HepG2 (cell line): ENCODE results near the gene ASB8. TPM values are rescaled to one million over a fixed set of nuclear protein-coding genes. Genes with fewer than 3 reads are reported as not detected.

Source experiments
- CCAR2 ChIP-seq: fragments of 200-400 bp; formaldehyde crosslinking; optimal IDR thresholded peaks from 2 replicates; pipeline ENCODE3; 2018; ENCODE audit warnings: low read depth, mild to moderate bottlenecking, low read length, moderate library complexity
- ETV6 ChIP-seq: sonication (generic); formaldehyde crosslinking; conservative IDR thresholded peaks from 2 replicates; pipeline ENCODE4 v1.4.0; 2020; ENCODE audit warnings: missing genetic modification reagents
- FOXP1 ChIP-seq, 2 experiments: fragments of 450-650 bp in 1 of 2; IDR thresholded peaks; 2 replicates each; pipeline ENCODE4 v1.6.1; 2017 to 2018; ENCODE audit warnings: antibody characterized with exemption in 1 of 2
- HCFC1 ChIP-seq: fragments of 150-350 bp; IDR thresholded peaks from 2 replicates; pipeline ENCODE4 v1.6.1; 2014; ENCODE audit warnings: low read depth, low read length
- HES4 ChIP-seq: sonication (generic); formaldehyde crosslinking; IDR thresholded peaks from 2 replicates; pipeline ENCODE4 v1.9.0; 2021; ENCODE audit warnings: mild to moderate bottlenecking, missing genetic modification reagents, borderline replicate concordance
- NAIF1 ChIP-seq: sonication (generic); formaldehyde crosslinking; IDR thresholded peaks from 2 replicates; pipeline ENCODE4 v1.5.0; 2020; ENCODE audit warnings: mild to moderate bottlenecking, missing genetic modification reagents, borderline replicate concordance
- RBM22 ChIP-seq: fragments of 200-400 bp; formaldehyde crosslinking; optimal IDR thresholded peaks from 2 replicates; pipeline ENCODE3; 2017; ENCODE audit warnings: mild to moderate bottlenecking, low read length, moderate library complexity
- SIN3B ChIP-seq: fragments of 150-350 bp; IDR thresholded peaks from 2 replicates; pipeline ENCODE4 v1.6.1; 2014; ENCODE audit warnings: low read length
- USF2 ChIP-seq, 2 experiments: sonication (generic) in 1 of 2; formaldehyde crosslinking in 1 of 2; IDR thresholded peaks; 2 replicates each; pipeline versions ENCODE4 v1.5.1 to v1.6.1; 2011 to 2020; ENCODE audit warnings: borderline replicate concordance in 1 of 2, low read depth in 1 of 2, low read length in 1 of 2, mild to moderate bottlenecking in 1 of 2, missing genetic modification reagents in 1 of 2, moderate library complexity in 1 of 2
- ZFP37 ChIP-seq: sonication (generic); formaldehyde crosslinking; IDR thresholded peaks from 2 replicates; pipeline ENCODE4 v1.4.0; 2020; ENCODE audit warnings: missing genetic modification reagents, borderline replicate concordance
- ZGPAT ChIP-seq: IDR thresholded peaks from 2 replicates; pipeline ENCODE4 v1.6.1; 2016; ENCODE audit warnings: mild to moderate bottlenecking
- ZNF121 ChIP-seq: sonication (generic); formaldehyde crosslinking; IDR thresholded peaks from 2 replicates; pipeline ENCODE4 v1.5.0; 2020; ENCODE audit warnings: mild to moderate bottlenecking, missing genetic modification reagents
- ZNF142 ChIP-seq: sonication (generic); formaldehyde crosslinking; IDR thresholded peaks from 2 replicates; pipeline ENCODE4 v1.4.0; 2020; ENCODE audit warnings: missing genetic modification reagents
- ZNF276 ChIP-seq: sonication (generic); formaldehyde crosslinking; IDR thresholded peaks from 2 replicates; pipeline ENCODE4 v1.4.0; 2020; ENCODE audit warnings: mild to moderate bottlenecking, low read depth, missing genetic modification reagents
- ZNF326 ChIP-seq: sonication (generic); formaldehyde crosslinking; IDR thresholded peaks from 2 replicates; pipeline ENCODE4 v1.4.0; 2020; ENCODE audit warnings: missing genetic modification reagents, borderline replicate concordance
- ZNF629 ChIP-seq: sonication (generic); formaldehyde crosslinking; conservative IDR thresholded peaks from 2 replicates; pipeline ENCODE4 v1.5.0; 2020; ENCODE audit warnings: missing genetic modification reagents
- ZNF672 ChIP-seq: sonication (generic); formaldehyde crosslinking; IDR thresholded peaks from 2 replicates; pipeline ENCODE4 v1.8.1; 2022; ENCODE audit warnings: missing genetic modification reagents
- polyA plus RNA-seq, 8 experiments: library from polyadenylated mRNA; depleted of rRNA in 3 of 8; stranded (reverse) in 7 of 8; unstranded in 1 of 8; fragments of >200 nt; fragmentation: Illumina TruSeq in 4 of 8; extraction: Trizol in 4 of 8; gene quantifications; 2 replicates each; pipeline versions ENCODE4 v1.2.1 to v1.2.3, GENCODE V29; 2011 to 2016; ENCODE audit warnings: low read depth in 4 of 8, missing spikeins in 1 of 8, mixed read lengths in 1 of 8; ENCODE audit not compliant: insufficient read depth in 1 of 8
- total RNA-seq, 5 experiments: library from RNA; depleted of rRNA; stranded (reverse); fragments of >200 nt; fragmentation: Illumina TruSeq; extraction: Trizol; gene quantifications; 2 replicates each; pipeline ENCODE4 v1.2.3, GENCODE V29; 2016; ENCODE audit warnings: low read depth in 1 of 5

Gene ASB8
- total and polyA plus RNA-seq, 2 of the 13 experiments (the other 11 are each of a cell fraction or from before 2014, with no cell fraction given) = 14.0 to 15.5 TPM

GRCh38 chr12:48157018-48157888 lies at the start of gene ASB8 (continued):
- TF ChIP-seq RBM22 (no peak), FOXP1 (IDR thresholded peaks at IDR 0.05) (no peak), FOXP1 (CRISPR knock-in tag; IDR thresholded peaks at IDR 0.05) (peak; percentile 59; the same call in 1 of the 2 replicates), USF2 (IDR thresholded peaks at IDR 0.05; ENCODE audit: low read depth, low read length) (no peak), USF2 (CRISPR knock-in tag; IDR thresholded peaks at IDR 0.05; ENCODE audit: borderline replicate concordance) (no peak), SIN3B (no peak), ZNF629 (CRISPR knock-in tag) (no peak), ZNF121 (CRISPR knock-in tag) (no peak), HCFC1 (peak; percentile 48; the same call in 1 of the 2 replicates), ZGPAT (CRISPR knock-in tag) (peak; percentile 75; the same call in 1 of the 2 replicates), ZNF276 (CRISPR knock-in tag) (peak; percentile 37; the same call in 1 of the 2 replicates), ZNF142 (CRISPR knock-in tag) (peak; percentile 65), ETV6 (CRISPR knock-in tag) (no peak), ZFP37 (CRISPR knock-in tag) (no peak), ZNF326 (CRISPR knock-in tag) (no peak), ZNF672 (CRISPR knock-in tag) (no peak), NAIF1 (peak; percentile 76; the same call in 1 of the 2 replicates), HES4 (CRISPR knock-in tag) (no peak), CCAR2 (no peak)
